ENCODE results near the gene MRPL37.
A peak's percentile ranks its signal among the peaks of the same experiment; 100 is the strongest.
"Not testable (repeated sequence)": the region's sequence is repeated elsewhere in the genome, so short reads cannot be mapped to it uniquely, and the experiment has no call there.

MRPL37 gene

GRCh38 chr1:54199765-54200518 is at the start of gene MRPL37, which contains the start of gene CYB5RL:
MRPL37 (plus strand) TSS chr1:54200167; CDS start chr1:54200244, 77 bp downstream.
CYB5RL (minus strand) TSS chr1:54200030; CDS start chr1:54195616, 4,414 bp downstream.
- peak; percentile 100 for DNase-seq

GRCh38 chr1:54151013-54151412 is 49.0 kb upstream of the MRPL37 start:
- DNase-seq, result no peak

GRCh38 chr1:54152696-54153095 is 47.3 kb upstream of the MRPL37 start, which contains the start of gene CDCP2:
CDCP2 (minus strand) TSS chr1:54153000; CDS start chr1:54152922, 78 bp downstream.
- DNase-seq, result no peak

DNA sequence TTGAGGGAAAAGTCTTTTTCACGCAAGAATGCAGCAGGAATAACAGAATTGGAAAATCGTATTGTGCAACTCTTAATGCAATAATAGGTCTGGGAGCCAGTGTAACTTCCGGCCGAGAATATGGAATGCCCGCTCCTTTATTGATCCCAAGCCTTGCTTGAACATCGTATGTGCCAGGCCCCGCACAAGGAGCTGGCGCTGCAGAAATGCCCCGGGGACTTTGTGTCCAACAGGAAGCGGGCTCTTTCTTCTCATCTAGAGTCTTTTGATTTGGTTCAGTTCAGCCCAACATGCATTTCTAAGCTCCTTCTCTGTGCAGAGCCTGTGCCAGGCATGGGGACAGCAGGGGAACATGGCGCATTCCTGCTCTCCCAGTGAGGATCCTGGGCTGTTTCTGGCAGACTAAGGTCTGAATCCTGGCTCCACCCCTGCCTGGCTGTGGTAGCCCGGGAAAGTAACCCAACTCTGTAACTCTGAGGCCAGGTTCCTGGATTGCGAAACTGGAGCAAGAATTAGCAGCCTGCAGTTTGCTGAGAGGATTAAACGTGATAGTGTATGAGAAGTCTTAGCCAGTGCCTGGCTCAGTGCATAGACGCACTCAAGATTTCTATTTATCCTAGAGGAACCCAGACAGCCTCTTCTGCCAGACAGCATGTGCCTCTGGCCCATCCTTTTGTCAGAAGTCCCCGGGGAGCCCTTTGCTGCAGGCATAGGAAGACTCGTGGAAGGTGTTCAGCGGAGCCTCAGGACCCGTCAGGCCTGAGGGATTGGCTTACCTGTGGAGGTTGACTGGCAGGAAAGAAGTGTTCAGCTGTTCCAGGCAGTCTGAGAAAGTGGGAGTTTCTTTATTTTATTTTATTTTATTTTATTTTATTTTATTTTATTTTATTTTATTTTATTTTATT is 46.2 kb upstream of the MRPL37 start:
- no peak for DNase-seq

GRCh38 chr1:54156201-54156600 is 43.8 kb upstream of the MRPL37 start:
- DNase-seq, result no peak

GRCh38 chr1:54156986-54157385 is 43.0 kb upstream of the MRPL37 start:
- no peak for DNase-seq

DNA sequence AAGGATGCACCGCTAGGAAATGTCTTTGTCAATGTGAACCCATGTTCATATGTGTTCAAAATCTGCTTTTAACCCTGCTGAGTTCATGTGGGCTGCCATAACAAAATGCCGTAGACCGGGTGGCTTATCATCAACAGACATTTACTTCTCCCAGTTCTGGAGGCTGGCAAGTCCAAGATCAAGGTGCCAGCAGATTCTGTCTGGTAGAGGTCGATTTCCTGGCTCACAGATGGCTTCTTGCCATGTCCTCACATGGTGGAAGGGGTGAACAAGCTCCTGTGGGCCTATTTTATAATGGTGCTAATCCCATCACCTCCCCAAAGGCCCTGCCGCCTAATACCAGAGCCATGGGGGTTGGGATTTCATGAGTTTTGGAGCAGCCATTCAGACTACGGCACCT is 42.6 kb upstream of the MRPL37 start:
- no peak for DNase-seq

DNA sequence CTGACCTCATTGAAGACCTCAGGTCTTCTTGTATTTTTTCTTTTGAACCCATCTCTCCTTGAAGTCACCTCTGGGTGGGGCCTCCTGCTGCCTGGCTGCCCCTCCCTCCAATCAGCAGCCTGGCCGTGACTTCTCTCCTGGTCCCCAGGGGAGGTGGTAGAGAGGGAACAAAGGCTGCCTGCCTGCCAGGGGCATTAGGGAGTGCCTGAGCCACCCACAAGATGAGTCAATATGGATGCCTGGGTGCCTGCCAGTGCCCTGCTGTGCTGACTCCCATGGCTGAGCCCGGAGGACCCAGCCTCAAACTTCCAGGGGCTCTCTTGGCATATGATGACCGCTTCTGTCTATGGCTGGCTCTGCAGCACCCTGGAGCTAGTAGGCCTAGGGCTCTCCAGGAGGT is 41.9 kb upstream of the MRPL37 start:
- DNase-seq, result no peak

- no peak for DNase-seq
These were observed 40.1 kb upstream of the MRPL37 start for GRCh38 chr1:54159733-54160316.

GRCh38 chr1:54160351-54160750 is 39.6 kb upstream of the MRPL37 start:
- no peak for DNase-seq

- no peak for DNase-seq
These were observed 38.3 kb upstream of the MRPL37 start for GRCh38 chr1:54161495-54162168.

GRCh38 chr1:54163051-54163450 is 36.9 kb upstream of the MRPL37 start:
- DNase-seq, result no peak

- no peak for DNase-seq
These were observed 36.4 kb upstream of the MRPL37 start for GRCh38 chr1:54163573-54163972.

DNA sequence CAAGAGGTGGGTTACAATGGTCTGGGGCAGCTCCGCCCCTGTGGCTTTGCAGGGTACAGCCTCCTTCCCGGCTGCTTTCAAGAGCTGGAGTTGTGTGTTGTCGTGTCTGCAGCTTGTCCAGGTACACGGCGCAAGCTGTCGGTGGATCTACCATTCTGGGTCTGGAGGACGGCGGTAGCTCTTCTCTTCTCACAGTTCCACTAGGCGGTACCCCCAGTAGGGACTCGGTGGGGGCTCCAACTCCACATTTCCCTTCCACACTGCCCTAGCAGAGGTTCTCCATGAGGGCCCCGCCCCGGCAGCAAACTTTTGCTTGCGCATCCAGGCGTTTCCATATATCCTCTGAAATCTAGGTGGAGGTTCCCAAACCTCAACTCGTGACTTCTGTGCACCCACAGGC is 34.8 kb upstream of the MRPL37 start:
- DNase-seq, result no peak

- not testable (repeated sequence) for DNase-seq
These were observed 33.6 kb upstream of the MRPL37 start for GRCh38 chr1:54166357-54166756.

GRCh38 chr1:54167422-54168139 is 32.4 kb upstream of the MRPL37 start:
- no peak for DNase-seq

DNA sequence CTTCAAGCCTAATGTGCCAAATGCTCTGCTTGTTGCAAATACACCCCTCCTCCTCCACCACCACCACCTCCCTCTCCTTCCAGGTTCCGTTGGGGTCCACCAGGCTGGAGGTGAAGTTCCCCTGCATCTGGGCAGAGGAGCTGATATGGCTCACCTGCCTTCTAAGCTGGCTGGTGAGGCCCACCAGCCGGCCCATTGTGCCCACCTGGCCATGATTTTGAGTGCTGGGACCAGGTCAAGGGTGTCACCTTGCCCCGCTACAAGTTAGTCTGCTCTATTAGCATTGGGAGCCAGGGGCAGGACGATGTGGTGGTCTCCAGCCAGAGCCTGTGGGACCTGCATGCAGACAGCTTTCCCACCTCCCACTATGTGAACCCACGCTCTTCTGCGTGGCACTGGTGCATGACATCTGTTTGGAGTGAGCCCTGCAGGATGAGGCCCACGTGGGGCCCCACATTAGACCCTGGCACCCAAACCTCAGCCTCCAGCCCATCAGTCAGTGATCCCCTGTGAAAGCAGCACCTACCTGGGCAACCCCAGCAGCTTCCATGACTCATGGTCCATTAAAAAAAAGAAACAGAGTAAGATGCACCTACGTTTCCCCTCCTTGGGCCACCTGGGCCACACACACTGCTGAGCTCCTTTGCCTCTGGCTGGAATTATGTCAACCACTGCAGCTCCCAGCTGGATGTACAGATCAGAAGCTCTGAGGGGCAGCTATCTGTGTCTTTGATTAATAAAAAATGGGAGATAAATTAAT is 31.6 kb upstream of the MRPL37 start:
- no peak for DNase-seq

GRCh38 chr1:54169068-54169467 is 30.9 kb upstream of the MRPL37 start:
- DNase-seq, result no peak

DNA sequence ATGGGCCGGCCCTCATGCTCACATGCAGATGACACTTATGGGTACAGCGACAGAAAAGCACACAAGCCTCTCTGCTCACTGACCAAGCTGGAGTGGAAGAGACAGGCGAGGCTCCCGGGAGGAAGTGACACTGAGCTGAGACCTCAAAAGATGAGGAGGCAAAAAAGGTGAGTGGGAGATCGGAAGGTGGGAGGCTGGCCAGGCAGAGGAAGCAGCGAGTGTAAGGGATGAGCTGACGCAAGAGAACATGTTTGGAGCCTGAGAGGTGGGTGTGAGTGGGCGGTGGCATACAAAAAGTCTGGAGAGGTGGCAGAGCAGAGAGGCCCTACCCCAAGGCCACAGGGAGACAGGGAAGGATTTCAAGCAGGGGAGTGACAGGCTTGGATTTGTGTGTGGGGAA is 29.0 kb upstream of the MRPL37 start:
- DNase-seq, result no peak

GRCh38 chr1:54171606-54172005 is 28.4 kb upstream of the MRPL37 start:
- no peak for DNase-seq
